G401.6 (cell line): ENCODE measurements around the gene ZSWIM4.

Experiments
- FAIRE-seq: peaks from 2 replicates; lab custom pipeline; 2012; peaks lifted over from hg19 to GRCh38; lab: Jason Lieb, UNC

Gene ZSWIM4

DNA sequence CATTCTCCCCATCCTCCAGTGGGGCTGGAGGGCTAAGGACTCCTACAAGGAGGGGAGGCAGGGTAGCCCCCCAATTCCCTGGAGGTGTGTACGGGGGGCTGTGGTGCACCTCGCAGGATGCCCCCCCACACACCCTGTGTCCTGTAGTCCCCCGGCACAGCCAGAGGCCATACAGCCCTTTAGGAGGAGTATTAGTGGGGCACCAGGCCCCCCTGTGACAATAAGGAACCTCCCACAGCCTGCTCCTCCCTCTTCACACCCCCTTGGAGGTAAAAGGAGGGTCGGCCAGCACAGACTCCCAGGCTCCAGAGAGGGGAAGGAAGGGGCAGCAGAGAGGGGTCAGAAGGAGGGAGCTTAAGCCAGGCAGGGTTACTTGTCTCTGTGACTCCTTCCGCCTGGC is 81.6 kb downstream of the ZSWIM4 start, which contains the start of gene NANOS3:
Gene NANOS3 (plus strand): TSS at position 301 of the 400 bp plus-strand sequence. CDS start 115 bp downstream, outside the sequence.
- FAIRE-seq: no peak

DNA sequence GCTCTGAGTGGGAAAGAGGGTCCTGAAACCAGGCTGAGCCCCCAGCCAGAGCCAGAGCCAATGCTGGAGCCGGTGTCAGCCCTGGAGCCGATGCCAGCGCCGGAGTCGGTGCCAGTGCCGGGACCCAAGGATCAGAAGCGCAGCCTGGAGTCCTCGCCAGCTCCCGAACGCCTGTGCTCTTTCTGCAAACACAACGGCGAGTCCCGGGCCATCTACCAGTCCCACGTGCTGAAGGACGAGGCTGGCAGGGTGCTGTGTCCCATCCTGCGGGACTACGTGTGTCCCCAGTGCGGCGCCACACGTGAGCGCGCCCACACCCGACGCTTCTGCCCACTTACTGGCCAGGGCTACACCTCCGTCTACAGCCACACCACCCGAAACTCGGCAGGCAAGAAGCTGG is 82.1 kb downstream of the ZSWIM4 start:
- FAIRE-seq: no peak

DNA sequence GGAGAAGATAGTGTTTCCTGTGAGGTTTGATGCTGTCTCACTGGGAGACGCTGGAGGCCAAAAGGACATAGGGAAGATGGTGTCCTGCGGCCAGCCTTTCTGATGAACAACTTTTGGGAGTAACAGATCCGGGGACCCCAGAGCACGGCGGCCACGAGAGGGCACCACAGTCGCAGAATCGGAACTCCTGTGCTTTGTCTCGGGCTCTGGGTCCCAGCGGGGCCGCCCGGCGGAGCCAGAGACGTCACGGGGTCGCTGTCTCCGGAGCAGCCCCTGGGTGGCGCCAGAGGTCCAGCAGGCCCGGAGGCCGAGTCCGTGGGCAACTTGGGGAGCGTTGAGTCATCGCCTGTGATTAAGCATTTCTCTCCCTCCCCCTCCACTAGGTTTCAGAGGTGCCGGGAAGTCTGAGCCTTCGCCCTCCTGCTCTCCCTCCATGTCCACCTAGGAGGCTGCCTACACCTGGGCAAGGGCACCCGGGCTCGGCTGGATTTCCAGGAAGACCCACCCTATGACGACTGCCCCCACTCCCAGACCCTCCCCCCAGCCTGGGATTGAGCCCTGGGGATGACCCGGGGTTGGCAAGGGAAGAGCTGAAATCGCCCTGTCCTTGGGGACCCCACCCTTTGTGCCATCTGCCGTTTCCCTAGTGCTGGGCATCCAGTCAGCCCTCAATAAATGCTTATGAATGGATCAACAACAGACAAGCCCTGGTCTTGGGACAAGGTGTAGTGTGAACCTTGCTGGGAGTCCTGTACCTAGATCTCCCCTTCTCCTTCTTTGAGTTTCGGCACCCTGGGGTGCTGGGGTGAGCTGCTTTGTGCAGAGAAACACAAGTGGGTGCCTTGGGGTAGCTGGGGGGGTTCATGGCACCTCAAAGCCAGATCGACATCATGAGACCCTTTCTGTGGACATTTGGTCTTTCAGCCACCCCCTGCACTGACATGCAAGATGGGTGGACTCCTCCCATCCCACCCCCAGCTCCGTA is 85.1 kb downstream of the ZSWIM4 start:
- FAIRE-seq: peak; percentile 94

DNA sequence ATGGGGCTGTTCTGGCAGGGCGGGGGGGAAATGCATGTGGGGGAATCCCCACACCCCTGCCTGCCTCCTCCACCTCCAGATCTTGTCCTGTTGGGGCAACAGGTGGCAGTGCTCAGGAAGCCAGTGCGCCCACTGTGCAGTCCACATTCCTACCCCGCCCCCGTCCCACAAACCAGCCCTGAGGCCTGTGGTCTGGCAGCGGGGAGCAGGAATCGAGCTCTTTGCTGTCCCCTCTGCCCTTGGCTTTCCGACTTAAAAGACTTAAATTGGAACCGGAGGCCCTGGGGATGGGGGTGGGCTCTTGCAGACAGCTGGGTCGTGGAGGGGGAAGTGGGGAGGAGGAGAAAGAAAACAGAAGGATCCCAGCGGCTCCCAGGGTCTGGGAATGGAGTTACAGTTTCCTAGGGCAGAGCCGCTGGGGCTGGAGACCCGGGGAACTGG is 86.0 kb downstream of the ZSWIM4 start:
- no peak for FAIRE-seq
